ENCODE results near the gene GDE1. TPM values are rescaled to one million over a fixed set of nuclear protein-coding genes. Genes with fewer than 3 reads are reported as not detected.

Gene GDE1
- total and polyA plus RNA-seq, 4 donors: 14.8 to 39.1 (median 23.6) TPM

GRCh38 chr16:19486750-19487325 lies 35.1 kb downstream of the GDE1 start:
- no peaks in the 10 kb centered on the region for H3K9me3 ChIP-seq (ENCODE audit: control insufficient read depth in 4 of 4, low read length in 3 of 4)
- peaks cover 0 to 5% (median 0%) of the 10 kb centered on the region in 4 donors for H3K4me1 ChIP-seq (ENCODE audit: control insufficient read depth in 4 of 4, insufficient read depth in 4 of 4, low read length in 3 of 4)
- TF ChIP-seq EGR1 (IDR thresholded peaks at IDR 0.05; ENCODE audit: low read depth in 2 of 2): no peak
- no peak for TF ChIP-seq RXRA (IDR thresholded peaks at IDR 0.05)
- TF ChIP-seq RAD21 (IDR thresholded peaks at IDR 0.05): peak in 1 of 2 donors; percentile 34
- no peaks in the 10 kb centered on the region for H3K36me3 ChIP-seq (ENCODE audit: control insufficient read depth in 4 of 4, insufficient read depth in 3 of 4, low read depth in 1 of 4, low read length in 3 of 4)
- no peak for DNase-seq (ENCODE audit: low spot score)
- no peak overlapping the region for H3K9ac ChIP-seq (ENCODE audit: low read depth in 1 of 2, low read length in 2 of 2)
- H3K27me3 ChIP-seq (ENCODE audit: control insufficient read depth in 4 of 4, insufficient read depth in 4 of 4, low read length in 3 of 4): no peaks in the 10 kb centered on the region
- no peak overlapping the region for H3K27ac ChIP-seq (ENCODE audit: low read depth in 1 of 2, low read length in 2 of 2)
- H3K4me3 ChIP-seq (ENCODE audit: low read depth in 1 of 3, low read length in 3 of 3): no peak overlapping the region
- WGBS: 92% methylated on average over 10 of the region's 10 CpGs

- no peaks in the 10 kb centered on the region for H3K27me3 ChIP-seq (ENCODE audit: control insufficient read depth in 4 of 4, insufficient read depth in 4 of 4, low read length in 3 of 4)
- H3K9ac ChIP-seq (ENCODE audit: low read depth in 1 of 2, low read length in 2 of 2): no peak overlapping the region
- H3K4me1 ChIP-seq (ENCODE audit: control insufficient read depth in 4 of 4, insufficient read depth in 4 of 4, low read length in 3 of 4): peaks cover 0 to 5% (median 0%) of the 10 kb centered on the region in 4 donors
- no peaks in the 10 kb centered on the region for H3K36me3 ChIP-seq (ENCODE audit: control insufficient read depth in 4 of 4, insufficient read depth in 3 of 4, low read depth in 1 of 4, low read length in 3 of 4)
- TF ChIP-seq EGR1 (IDR thresholded peaks at IDR 0.05; ENCODE audit: low read depth in 2 of 2) (no peak), FOXA1 (IDR thresholded peaks at IDR 0.05) (no peak), SP1 (IDR thresholded peaks at IDR 0.05) (no peak), HNF4G (IDR thresholded peaks at IDR 0.05) (no peak), RXRA (IDR thresholded peaks at IDR 0.05) (no peak), CTCF (IDR thresholded peaks at IDR 0.05; ENCODE audit: low read depth, low read length, missing input control) (no peak), TAF1 (conservative IDR thresholded peaks at IDR 0.05) (no peak), ATF3 (IDR thresholded peaks at IDR 0.05) (no peak), REST (IDR thresholded peaks at IDR 0.05) (no peak)
- WGBS: 82% methylated on average over 4 of the region's 4 CpGs
- H3K9me3 ChIP-seq (ENCODE audit: control insufficient read depth in 4 of 4, low read length in 3 of 4): no peaks in the 10 kb centered on the region
- no peak overlapping the region for H3K4me3 ChIP-seq (ENCODE audit: low read depth in 1 of 3, low read length in 3 of 3)
- H3K27ac ChIP-seq (ENCODE audit: low read depth in 1 of 2, low read length in 2 of 2): no peak overlapping the region
- DNase-seq (ENCODE audit: low spot score): no peak
These were observed 35.8 kb downstream of the GDE1 start for GRCh38 chr16:19486051-19486450.

- no peak overlapping the region for H3K4me3 ChIP-seq (ENCODE audit: low read depth in 1 of 3, low read length in 3 of 3)
- H3K27me3 ChIP-seq (ENCODE audit: control insufficient read depth in 4 of 4, insufficient read depth in 4 of 4, low read length in 3 of 4): no peaks in the 10 kb centered on the region
- no peaks in the 10 kb centered on the region for H3K36me3 ChIP-seq (ENCODE audit: control insufficient read depth in 4 of 4, insufficient read depth in 3 of 4, low read depth in 1 of 4, low read length in 3 of 4)
- H3K9me3 ChIP-seq (ENCODE audit: control insufficient read depth in 4 of 4, low read length in 3 of 4): no peaks in the 10 kb centered on the region
- no peak overlapping the region for H3K27ac ChIP-seq (ENCODE audit: low read depth in 1 of 2, low read length in 2 of 2)
- WGBS: 94% methylated on average over 5 of the region's 5 CpGs
- no peak overlapping the region for H3K9ac ChIP-seq (ENCODE audit: low read depth in 1 of 2, low read length in 2 of 2)
- DNase-seq (ENCODE audit: low spot score): no peak
- H3K4me1 ChIP-seq (ENCODE audit: control insufficient read depth in 4 of 4, insufficient read depth in 4 of 4, low read length in 3 of 4): peaks cover 0 to 5% (median 0%) of the 10 kb centered on the region in 4 donors
- no peak for TF ChIP-seq ZBTB33 (IDR thresholded peaks at IDR 0.05)
- no peak for TF ChIP-seq NR2F2 (IDR thresholded peaks at IDR 0.05)
- TF ChIP-seq REST (IDR thresholded peaks at IDR 0.05): no peak
- no peak for TF ChIP-seq HNF4A (conservative IDR thresholded peaks at IDR 0.05)
- no peak for TF ChIP-seq TAF1 (conservative IDR thresholded peaks at IDR 0.05)
- no peak for TF ChIP-seq CTCF (IDR thresholded peaks at IDR 0.05; ENCODE audit: low read depth, low read length, missing input control)
These were observed 36.3 kb downstream of the GDE1 start for GRCh38 chr16:19485611-19486010.
